GM13977 (cell line): ENCODE data around the gene CARHSP1.

Source experiments
- DNase-seq: peaks from one replicate; pipeline ENCODE4 v3.0.0; 2012; ENCODE audit warnings: low spot score
- CTCF ChIP-seq: IDR thresholded peaks from 2 replicates; pipeline ENCODE4 v1.5.1; 2012; ENCODE audit warnings: mild to moderate bottlenecking, control low read depth; ENCODE audit not compliant: insufficient read depth; ENCODE audit errors: extremely low read depth, missing control alignments
- in situ Hi-C: fragments of 300-500 bp; cut with MboI; formaldehyde crosslinking; loops from one replicate; pipeline ENCODE4 v1.12.0; 2022; ENCODE audit warnings: low sequenced_read_pairs, low pct_unique_long_range_greater_than_20kb, mixed read lengths, inconsistent platforms; ENCODE audit not compliant: unreplicated experiment

The CARHSP1 gene

GRCh38 chr16:8887431-8887765, 18.6 kb upstream of the CARHSP1 start:
- TF ChIP-seq CTCF, result no peak
- DNase-seq, result no peak
- in situ Hi-C loops, result no loop called here

GRCh38 chr16:8886593-8887430, 18.0 kb upstream of the CARHSP1 start:
- no peak for TF ChIP-seq CTCF
- in situ Hi-C loops, result no loop called here
- no peak for DNase-seq

GRCh38 chr16:8885674-8886592, 17.1 kb upstream of the CARHSP1 start:
- in situ Hi-C loops, result no loop called here
- no peak for TF ChIP-seq CTCF
- DNase-seq, result no peak

GRCh38 chr16:8882725-8883377, 14.0 kb upstream of the CARHSP1 start:
- in situ Hi-C loops, result no loop called here
- DNase-seq, result no peak
- TF ChIP-seq CTCF, result no peak

- DNase-seq, result no peak
- TF ChIP-seq CTCF, result no peak
- in situ Hi-C loops, result no loop called here
These were observed 13.3 kb upstream of the CARHSP1 start, which contains the start of gene LITAFD for GRCh38 chr16:8882041-8882617. LITAFD (plus strand) TSS chr16:8882351; CDS start chr16:8884356, 2,005 bp downstream.
